HL-60/S4 treated with phorbol 12-myristate 13-acetate at 8.2 ng/mL for 4 days and 3 days (cell line): ENCODE measurements around the gene NDOR1.
"Not testable (repeated sequence)": the region's sequence is repeated elsewhere in the genome, so short reads cannot be mapped to it uniquely, and the experiment has no call there.

Source experiments
- in situ Hi-C: fragments of 300-500 bp; cut with MboI; formaldehyde crosslinking; loops from 2 replicates; pipeline ENCODE4 v1.15.0; 2022; ENCODE audit warnings: low sequenced_read_pairs

The NDOR1 gene

GRCh38 chr9:137229903-137230704, 24.6 kb downstream of the NDOR1 start:
- in situ Hi-C loops: loop anchor here (10.0 kb wide), 1 partner anchor 105 kb away; no protein-coding TSS in a partner anchor

GRCh38 chr9:137230705-137231371, 25.3 kb downstream of the NDOR1 start, which contains the start of gene SLC34A3:
TSS of gene SLC34A3 (plus strand) at chr9:137230901. CDS start at chr9:137231703, 802 bp downstream.
- in situ Hi-C loops: no loop called here

- in situ Hi-C loops: no loop called here
Measured at GRCh38 chr9:137231372-137232039, 26.0 kb downstream of the NDOR1 start.

- in situ Hi-C loops: no loop called here
Measured at GRCh38 chr9:137232101-137232500, 26.6 kb downstream of the NDOR1 start.

- in situ Hi-C loops: no loop called here
Measured at GRCh38 chr9:137232510-137232909, 27.0 kb downstream of the NDOR1 start.

GRCh38 chr9:137233143-137233980, 27.9 kb downstream of the NDOR1 start:
- in situ Hi-C loops: no loop called here

- in situ Hi-C loops: no loop called here
Measured at GRCh38 chr9:137234055-137234697, 28.7 kb downstream of the NDOR1 start.

- in situ Hi-C loops: no loop called here
Measured at GRCh38 chr9:137234758-137235423, 29.4 kb downstream of the NDOR1 start.

GRCh38 chr9:137235424-137236237, 30.1 kb downstream of the NDOR1 start:
- in situ Hi-C loops: no loop called here

GRCh38 chr9:137236238-137236935, 30.9 kb downstream of the NDOR1 start:
- in situ Hi-C loops: no loop called here

GRCh38 chr9:137236936-137237421, 31.5 kb downstream of the NDOR1 start:
- in situ Hi-C loops: no loop called here

- in situ Hi-C loops: no loop called here
Measured at GRCh38 chr9:137237759-137238726, 32.5 kb downstream of the NDOR1 start.

GRCh38 chr9:137239541-137240200, 34.2 kb downstream of the NDOR1 start:
- in situ Hi-C loops: not testable (repeated sequence)

- in situ Hi-C loops: no loop called here
Measured at GRCh38 chr9:137240318-137240840, 34.9 kb downstream of the NDOR1 start.

GRCh38 chr9:137240841-137241489, 35.5 kb downstream of the NDOR1 start, which contains the start of gene TUBB4B:
TSS of gene TUBB4B (plus strand) at chr9:137241287. CDS start at chr9:137241361, 74 bp downstream.
- in situ Hi-C loops: no loop called here
